SKM-1 treated with dmso at 0.1 percent for 144 hours (cell line): ENCODE results near the gene ATRNL1.

Experiments used
- DNase-seq: peaks from one replicate; lab custom pipeline; 2025; ENCODE audit not compliant: unreplicated experiment; lab: John Stamatoyannopoulos, UW

The ATRNL1 gene

GRCh38 chr10:115968236-115968635, 875.1 kb downstream of the ATRNL1 start:
- no peak for DNase-seq

DNA sequence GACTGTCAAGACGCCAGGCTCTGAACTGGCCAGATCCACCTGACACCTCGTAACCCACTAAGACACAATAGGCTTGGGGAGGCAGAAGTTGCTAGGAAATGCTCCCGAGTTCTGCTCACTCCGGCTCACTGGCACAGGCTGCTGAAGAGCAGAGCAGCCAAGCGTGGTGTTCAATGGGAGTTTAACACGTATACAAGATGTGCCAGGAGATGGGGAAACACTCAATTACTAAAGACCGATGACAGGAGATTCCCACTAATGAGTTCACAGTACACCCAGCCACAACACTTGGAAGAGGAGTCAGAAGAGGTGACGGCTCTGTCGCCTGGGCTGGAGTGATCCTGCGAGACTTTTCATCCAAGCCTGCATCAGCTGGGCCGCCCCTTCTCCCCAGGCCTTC, 876.4 kb downstream of the ATRNL1 start:
- no peak for DNase-seq

GRCh38 chr10:115971921-115972320, 878.8 kb downstream of the ATRNL1 start:
- no peak for DNase-seq

GRCh38 chr10:115972426-115972825, 879.3 kb downstream of the ATRNL1 start:
- DNase-seq = no peak

GRCh38 chr10:115974351-115974750, 881.2 kb downstream of the ATRNL1 start:
- DNase-seq = no peak

- DNase-seq = no peak
Measured at GRCh38 chr10:115974816-115975430, 881.8 kb downstream of the ATRNL1 start.

- no peak for DNase-seq
Measured at GRCh38 chr10:115975506-115975905, 882.3 kb downstream of the ATRNL1 start.

DNA sequence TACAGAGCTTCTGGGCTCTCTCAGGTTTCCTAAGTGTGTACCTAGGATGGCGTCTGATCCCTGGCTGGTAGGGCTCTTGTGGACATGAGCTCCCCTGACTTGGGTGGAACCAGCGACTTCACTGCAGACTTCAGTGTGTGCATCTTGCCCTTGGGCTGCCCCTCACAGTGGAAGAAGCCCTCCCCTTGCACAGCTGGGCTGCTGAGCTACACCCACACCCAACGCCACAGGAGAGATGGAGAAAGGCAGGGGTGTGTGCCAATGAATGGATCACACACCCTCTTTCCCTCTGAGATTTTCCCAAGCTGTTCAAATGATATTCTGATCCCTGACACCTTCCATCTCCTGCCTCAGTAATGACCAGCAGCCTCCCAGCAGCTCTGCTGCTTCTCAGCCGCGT, 883.2 kb downstream of the ATRNL1 start:
- DNase-seq = no peak

DNA sequence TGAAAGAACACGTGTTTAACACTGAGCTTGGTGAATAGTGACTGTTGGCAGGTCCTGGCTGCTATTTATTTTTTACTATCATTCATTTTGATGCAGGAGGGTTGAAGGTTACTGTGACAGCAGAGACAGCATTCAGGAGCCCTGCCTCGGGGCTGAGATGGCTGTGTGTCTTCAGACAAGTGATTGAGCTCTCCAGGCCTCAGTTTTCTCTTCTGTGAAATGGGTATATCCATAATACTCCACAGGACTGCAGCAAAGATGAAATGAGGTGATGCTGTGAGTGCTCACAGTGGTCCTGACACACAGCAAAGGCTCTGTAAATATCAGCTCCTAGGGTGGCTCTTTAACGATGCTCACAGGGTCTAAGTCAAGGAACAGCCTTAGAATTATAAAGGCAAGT, 884.7 kb downstream of the ATRNL1 start:
- DNase-seq = no peak

- DNase-seq = no peak
Measured at GRCh38 chr10:115979576-115979975, 886.4 kb downstream of the ATRNL1 start.

GRCh38 chr10:115980470-115980869, 887.3 kb downstream of the ATRNL1 start:
- no peak for DNase-seq

- no peak for DNase-seq
Measured at GRCh38 chr10:115981081-115981480, 887.9 kb downstream of the ATRNL1 start.

DNA sequence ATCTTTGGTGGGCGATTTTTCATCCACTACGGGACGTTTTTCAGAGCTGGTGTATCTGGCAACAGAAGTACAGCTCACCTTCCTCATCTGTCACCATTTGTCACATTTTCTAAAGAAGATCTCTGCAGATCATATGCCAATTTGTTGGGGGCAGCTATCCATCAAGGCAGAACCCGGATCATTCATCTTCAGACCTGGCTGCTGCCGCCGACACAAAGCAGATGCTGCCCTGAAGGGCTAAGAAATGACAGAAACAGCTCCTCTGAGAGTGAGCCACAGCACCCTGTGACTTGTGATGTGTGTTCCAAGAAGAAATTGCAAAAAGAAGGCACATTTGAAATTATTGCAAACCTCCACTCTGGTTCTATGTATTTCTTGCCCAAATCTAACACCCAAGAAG, 888.9 kb downstream of the ATRNL1 start:
- DNase-seq = no peak

- DNase-seq = no peak
Measured at GRCh38 chr10:115982526-115982925, 889.4 kb downstream of the ATRNL1 start.

- no peak for DNase-seq
Measured at GRCh38 chr10:115985786-115986185, 892.6 kb downstream of the ATRNL1 start.

- no peak for DNase-seq
Measured at GRCh38 chr10:115988380-115988779, 895.2 kb downstream of the ATRNL1 start.

DNA sequence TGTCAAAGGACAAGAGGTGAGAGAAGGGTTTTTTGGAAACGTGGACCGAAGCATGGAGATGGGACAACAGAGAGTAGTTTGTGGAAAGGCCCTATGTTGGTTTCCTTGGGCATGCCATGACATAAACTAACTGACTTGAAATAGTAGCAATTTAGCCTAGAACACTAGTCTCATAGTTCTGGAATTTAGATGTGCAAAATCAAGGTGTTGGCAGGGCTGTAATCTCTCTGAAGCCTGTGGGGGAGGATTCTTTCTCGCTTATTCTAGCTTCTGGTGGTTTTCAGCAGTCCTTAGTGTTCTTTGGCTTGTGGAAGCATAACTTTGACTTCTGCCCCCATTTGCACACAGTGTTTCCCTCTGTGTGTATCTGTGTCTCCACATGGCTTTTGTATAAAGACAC, 896.5 kb downstream of the ATRNL1 start:
- no peak for DNase-seq

GRCh38 chr10:115992236-115992986, 899.2 kb downstream of the ATRNL1 start:
- DNase-seq = no peak

GRCh38 chr10:115996031-115996430, 902.9 kb downstream of the ATRNL1 start:
- no peak for DNase-seq

GRCh38 chr10:115998301-115998700, 905.1 kb downstream of the ATRNL1 start:
- DNase-seq = no peak
